PC-3 (cell line): ENCODE measurements around the gene ADGRD1. TPM values are rescaled to one million over a fixed set of nuclear protein-coding genes. Genes with fewer than 3 reads are reported as not detected.

Source experiments
- ATAC-seq: fragments of 200-7000 bp; cut with Tn5 transposase; 2 replicates; pipeline ENCODE4 v1.9.1; 2020; ENCODE audit warnings: mild to moderate bottlenecking, moderate library complexity
- BruUV-seq: library from RNA; stranded (reverse); fragments of 400-500 nt; replicated peaks from 2 replicates; lab custom pipeline; 2021; lab: Mats Ljungman, UMichigan
- CTCF ChIA-PET: fragments of 300-600 bp; sonication (Branson Sonifier 250); formaldehyde crosslinking; loops from one replicate; lab custom pipeline; 2022; ENCODE audit warnings: antibody characterized with exemption; lab: Charles Lee
- POLR2A ChIA-PET: fragments of 300-600 bp; sonication (Branson Sonifier 250); formaldehyde crosslinking; loops from one replicate; lab custom pipeline; 2022; ENCODE audit warnings: antibody characterized with exemption; ENCODE audit not compliant: unreplicated experiment; lab: Charles Lee
- DNase-seq: peaks from one replicate; pipeline ENCODE4 v3.0.0-alpha.2; 2015
- H2AFZ ChIP-seq: fragments of 300-600 bp; sonication (generic); 2 replicates; pipeline ENCODE4 v1.6.0; 2016; ENCODE audit warnings: antibody characterized with exemption, low read length
- H3F3A ChIP-seq: fragments of 300-600 bp; sonication (generic); one replicate; pipeline ENCODE4 v1.6.0; 2017; ENCODE audit warnings: antibody characterized with exemption, low read length, control low read depth, mild to moderate bottlenecking; ENCODE audit not compliant: unreplicated experiment
- H3K27ac ChIP-seq: fragments of 300-600 bp; sonication (generic); 2 replicates; pipeline ENCODE4 v1.5.1; 2016; ENCODE audit warnings: mild to moderate bottlenecking, low read length
- H3K27me3 ChIP-seq: fragments of 300-600 bp; sonication (generic); 2 replicates; pipeline ENCODE4 v1.6.1; 2016; ENCODE audit warnings: low read length, mixed read lengths
- H3K36me3 ChIP-seq: fragments of 300-600 bp; sonication (generic); 2 replicates; pipeline ENCODE4 v1.6.1; 2016; ENCODE audit warnings: low read depth, mixed run types, low read length, mixed read lengths
- H3K4me1 ChIP-seq: fragments of 300-600 bp; sonication (generic); 2 replicates; pipeline ENCODE4 v1.5.1; 2016; ENCODE audit warnings: low read length; ENCODE audit not compliant: insufficient read depth
- H3K4me2 ChIP-seq: fragments of 300-600 bp; sonication (generic); 2 replicates; pipeline ENCODE4 v1.6.0; 2016; ENCODE audit warnings: low read length
- H3K4me3 ChIP-seq: fragments of 300-600 bp; sonication (generic); 2 replicates; pipeline ENCODE4 v1.5.1; 2016; ENCODE audit warnings: mild to moderate bottlenecking, low read length, mixed read lengths
- H3K79me2 ChIP-seq: fragments of 300-600 bp; sonication (generic); 2 replicates; pipeline ENCODE4 v1.6.1; 2017; ENCODE audit warnings: low read length, mixed read lengths
- H3K9ac ChIP-seq: fragments of 300-600 bp; sonication (generic); 2 replicates; pipeline ENCODE4 v1.6.0; 2016; ENCODE audit warnings: mild to moderate bottlenecking, low read length
- H3K9me2 ChIP-seq: fragments of 300-600 bp; sonication (generic); replicated peaks from 2 replicates; pipeline ENCODE4 v1.6.1; 2016; ENCODE audit warnings: mixed run types, low read length, mixed read lengths
- H3K9me3 ChIP-seq: fragments of 300-600 bp; sonication (generic); 2 replicates; pipeline ENCODE4 v1.6.1; 2016; ENCODE audit warnings: low read length, mixed read lengths
- H4K20me1 ChIP-seq: fragments of 300-600 bp; sonication (generic); 2 replicates; pipeline ENCODE4 v1.6.1; 2016; ENCODE audit warnings: low read length, mixed read lengths
- EZH2 ChIP-seq: fragments of 300-600 bp; sonication (generic); IDR thresholded peaks from one replicate; pipeline ENCODE4 v1.6.1; 2017; ENCODE audit warnings: antibody characterized with exemption, mild to moderate bottlenecking, low read length; ENCODE audit not compliant: unreplicated experiment
- EZH2phosphoT487 ChIP-seq: fragments of 300-600 bp; sonication (generic); IDR thresholded peaks from 2 replicates; pipeline ENCODE4 v1.6.1; 2018; ENCODE audit warnings: mild to moderate bottlenecking, antibody characterized with exemption, low read length, borderline replicate concordance
- intact Hi-C: fragments of 100-400 bp; cut with micrococcal nuclease; formaldehyde crosslinking; loops from 2 replicates; pipeline ENCODE4 v1.9.0; 2023
- total RNA-seq: library from RNA; depleted of rRNA; stranded (reverse); fragments of >200 nt; gene quantifications from 2 replicates; pipeline ENCODE4 v1.2.3, GENCODE V29; 2014
- TF ChIP-seq, protein P1 (sequence below): fragments of 300-600 bp; sonication (generic); conservative IDR thresholded peaks from 2 replicates; pipeline ENCODE4 v1.5.1; 2017; ENCODE audit warnings: antibody characterized with exemption, low read depth, mild to moderate bottlenecking, low read length

The ADGRD1 gene
- total RNA-seq, 1 experiment from 2014 or later: 0.18 TPM

DNA sequence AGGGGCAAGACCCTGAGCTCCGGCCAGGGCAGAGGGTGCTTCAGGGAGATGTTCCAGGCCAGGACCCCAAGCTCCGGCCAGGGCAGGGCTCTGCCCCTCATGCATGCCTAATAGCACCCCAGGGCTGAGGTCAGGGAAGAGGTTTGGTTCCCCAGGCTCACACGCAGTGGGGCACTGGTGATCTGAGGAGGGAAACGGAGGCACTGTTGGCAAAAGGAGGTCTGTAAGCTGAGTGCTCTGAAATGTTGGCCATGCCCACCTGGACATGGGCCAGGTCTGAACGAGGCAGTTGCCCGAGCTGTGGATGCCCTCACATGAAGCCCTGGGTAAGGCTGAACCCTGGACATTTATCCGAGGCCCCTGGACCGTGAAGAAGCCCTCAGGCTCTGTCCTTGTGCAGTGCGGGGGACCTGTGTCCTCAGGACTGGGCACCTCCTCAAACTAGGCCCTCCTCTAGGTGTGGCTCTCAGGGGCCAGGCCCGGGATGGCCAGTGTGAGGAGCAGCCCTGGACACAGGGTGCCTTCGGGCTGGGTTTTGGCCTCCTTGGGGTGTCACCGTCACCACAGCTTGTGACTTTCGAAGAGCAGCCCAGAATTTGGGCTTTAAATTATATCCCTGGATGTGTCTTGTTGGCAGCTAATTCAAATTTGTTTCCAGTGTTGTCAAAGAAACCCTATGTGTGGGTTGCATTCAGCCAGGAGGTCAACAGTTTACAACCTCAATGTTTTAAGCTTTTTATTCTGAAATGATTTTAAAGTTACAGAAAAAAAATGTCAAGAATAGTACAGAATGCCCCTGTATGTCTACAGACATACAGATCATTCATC lies 66.8 kb downstream of the ADGRD1 start:
- no peak for ATAC-seq
- CTCF ChIA-PET: no interaction called here
- POLR2A ChIA-PET: no interaction called here

DNA sequence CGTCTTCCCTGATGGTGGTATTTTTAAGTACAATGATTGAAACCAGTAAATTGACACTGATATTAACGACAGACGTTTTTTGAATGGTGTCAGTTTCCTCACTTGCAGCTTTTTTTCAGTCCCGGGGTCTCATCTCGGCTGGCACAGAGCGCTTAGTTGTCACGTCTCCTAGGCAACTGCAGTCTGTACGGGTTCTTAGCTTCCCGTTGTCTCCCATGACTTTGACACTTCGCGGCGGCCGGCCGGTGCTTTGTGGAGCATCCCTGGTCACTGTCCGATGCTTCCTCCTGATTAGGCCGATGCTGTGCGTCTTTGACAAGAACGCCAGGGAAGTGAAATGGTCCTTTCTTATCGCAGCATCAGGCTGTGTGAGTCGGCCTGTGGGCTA lies 67.4 kb downstream of the ADGRD1 start:
- peaks cover 83% of the 10 kb centered on the region for H3K27me3 ChIP-seq
- BruUV-seq: no TSS peak
- H3K4me2 ChIP-seq: no peak overlapping the region
- H2AFZ ChIP-seq: no peak overlapping the region
- H3K4me3 ChIP-seq: no peak overlapping the region
- ATAC-seq: no peak
- H3K4me1 ChIP-seq: no peaks in the 10 kb centered on the region
- no peaks in the 10 kb centered on the region for H3K79me2 ChIP-seq
- ChIA-PET POLR2A (no interaction called here), CTCF (no interaction called here)
- no peaks in the 10 kb centered on the region for H3K9me3 ChIP-seq
- H3F3A ChIP-seq: no peaks in the 10 kb centered on the region
- H3K27ac ChIP-seq: no peak overlapping the region
- no peak for DNase-seq
- no peak overlapping the region for H3K9ac ChIP-seq
- intact Hi-C loops: no loop called here
- no peaks in the 10 kb centered on the region for H4K20me1 ChIP-seq
- H3K9me2 ChIP-seq: no peaks in the 10 kb centered on the region
- H3K36me3 ChIP-seq: no peaks in the 10 kb centered on the region
- TF ChIP-seq EZH2: no peak
- TF ChIP-seq, protein P1, sequence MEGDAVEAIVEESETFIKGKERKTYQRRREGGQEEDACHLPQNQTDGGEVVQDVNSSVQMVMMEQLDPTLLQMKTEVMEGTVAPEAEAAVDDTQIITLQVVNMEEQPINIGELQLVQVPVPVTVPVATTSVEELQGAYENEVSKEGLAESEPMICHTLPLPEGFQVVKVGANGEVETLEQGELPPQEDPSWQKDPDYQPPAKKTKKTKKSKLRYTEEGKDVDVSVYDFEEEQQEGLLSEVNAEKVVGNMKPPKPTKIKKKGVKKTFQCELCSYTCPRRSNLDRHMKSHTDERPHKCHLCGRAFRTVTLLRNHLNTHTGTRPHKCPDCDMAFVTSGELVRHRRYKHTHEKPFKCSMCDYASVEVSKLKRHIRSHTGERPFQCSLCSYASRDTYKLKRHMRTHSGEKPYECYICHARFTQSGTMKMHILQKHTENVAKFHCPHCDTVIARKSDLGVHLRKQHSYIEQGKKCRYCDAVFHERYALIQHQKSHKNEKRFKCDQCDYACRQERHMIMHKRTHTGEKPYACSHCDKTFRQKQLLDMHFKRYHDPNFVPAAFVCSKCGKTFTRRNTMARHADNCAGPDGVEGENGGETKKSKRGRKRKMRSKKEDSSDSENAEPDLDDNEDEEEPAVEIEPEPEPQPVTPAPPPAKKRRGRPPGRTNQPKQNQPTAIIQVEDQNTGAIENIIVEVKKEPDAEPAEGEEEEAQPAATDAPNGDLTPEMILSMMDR: no peak

More for the DNA sequence above, 66.8 kb downstream of the ADGRD1 start:
- H3K36me3 ChIP-seq: no peaks in the 10 kb centered on the region
- no peaks in the 10 kb centered on the region for H3K4me1 ChIP-seq
- no peak overlapping the region for H3K4me3 ChIP-seq
- no peaks in the 10 kb centered on the region for H4K20me1 ChIP-seq
- TF ChIP-seq EZH2 (no peak), EZH2phosphoT487 (no peak)
- TF ChIP-seq, protein P1: no peak
- no peak overlapping the region for H2AFZ ChIP-seq
- no peaks in the 10 kb centered on the region for H3F3A ChIP-seq
- no peak for DNase-seq
- no peak overlapping the region for H3K27ac ChIP-seq
- no TSS peak for BruUV-seq
- no peaks in the 10 kb centered on the region for H3K79me2 ChIP-seq
- no peak overlapping the region for H3K9ac ChIP-seq
- H3K9me3 ChIP-seq: no peaks in the 10 kb centered on the region
- no peaks in the 10 kb centered on the region for H3K9me2 ChIP-seq
- H3K4me2 ChIP-seq: no peak overlapping the region
- H3K27me3 ChIP-seq: peaks cover 86% of the 10 kb centered on the region
- intact Hi-C loops: no loop called here

DNA sequence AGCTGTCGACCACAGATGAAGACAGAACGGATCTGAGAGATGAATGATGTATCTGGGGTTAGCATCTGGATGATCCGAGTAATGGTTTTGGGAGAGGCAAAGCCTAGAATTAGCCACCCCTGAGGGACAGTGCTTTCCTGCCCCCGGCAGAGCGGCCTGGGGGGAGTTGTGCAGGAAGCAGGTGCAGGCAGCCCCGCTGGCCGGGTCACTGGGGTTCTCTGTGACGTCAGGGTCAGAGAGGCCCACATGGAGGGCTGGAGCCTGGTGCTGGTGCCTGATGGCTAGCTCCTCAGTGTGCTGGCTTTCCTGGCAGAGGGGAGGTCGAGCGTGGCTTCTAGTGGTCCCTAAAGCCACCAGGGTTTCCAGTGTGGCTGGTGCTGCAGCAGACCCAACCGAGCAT lies 70.3 kb downstream of the ADGRD1 start:
- Histone ChIP-seq H3K9ac (no peak overlapping the region), H3K9me2 (no peaks in the 10 kb centered on the region), H3F3A (no peaks in the 10 kb centered on the region), H3K36me3 (no peaks in the 10 kb centered on the region), H3K27ac (no peak overlapping the region), H3K4me3 (no peak overlapping the region), H3K4me2 (no peak overlapping the region), H2AFZ (no peak overlapping the region), H3K9me3 (no peaks in the 10 kb centered on the region), H3K79me2 (no peaks in the 10 kb centered on the region), H3K4me1 (no peaks in the 10 kb centered on the region), H4K20me1 (no peaks in the 10 kb centered on the region), H3K27me3 (peaks cover 81% of the 10 kb centered on the region)
- no peak for DNase-seq
- no TSS peak for BruUV-seq
- ATAC-seq: no peak
- ChIA-PET CTCF (no interaction called here), POLR2A (no interaction called here)
- intact Hi-C loops: no loop called here
- TF ChIP-seq EZH2 (no peak), EZH2phosphoT487 (no peak)
- TF ChIP-seq, protein P1: no peak
